ENCODE measurements around the gene KRTAP10-4. TPM values are rescaled to one million over a fixed set of nuclear protein-coding genes. Genes with fewer than 3 reads are reported as not detected.

Gene KRTAP10-4
- total and polyA plus RNA-seq, 2 experiments from 2014 or later, result not detected

DNA sequence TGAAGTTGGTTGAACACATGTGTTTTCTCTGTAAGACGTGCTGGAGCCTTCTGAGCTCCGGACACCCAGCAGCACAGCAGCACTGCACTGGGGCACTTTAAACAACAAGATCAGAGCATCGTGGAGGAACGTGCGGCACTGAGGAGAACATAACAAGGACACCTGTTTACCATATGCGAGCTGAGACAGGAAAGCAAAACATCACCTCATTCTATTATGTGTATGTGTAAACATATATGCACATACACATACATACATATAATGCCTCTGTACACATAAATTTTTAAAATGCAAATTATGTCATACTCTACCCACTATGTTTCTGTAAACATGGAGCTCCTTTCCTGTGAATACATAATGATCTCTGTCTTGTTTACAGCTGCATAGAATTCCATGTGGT lies 22.0 kb downstream of the KRTAP10-4 start (continued):
- TF ChIP-seq, protein P1, sequence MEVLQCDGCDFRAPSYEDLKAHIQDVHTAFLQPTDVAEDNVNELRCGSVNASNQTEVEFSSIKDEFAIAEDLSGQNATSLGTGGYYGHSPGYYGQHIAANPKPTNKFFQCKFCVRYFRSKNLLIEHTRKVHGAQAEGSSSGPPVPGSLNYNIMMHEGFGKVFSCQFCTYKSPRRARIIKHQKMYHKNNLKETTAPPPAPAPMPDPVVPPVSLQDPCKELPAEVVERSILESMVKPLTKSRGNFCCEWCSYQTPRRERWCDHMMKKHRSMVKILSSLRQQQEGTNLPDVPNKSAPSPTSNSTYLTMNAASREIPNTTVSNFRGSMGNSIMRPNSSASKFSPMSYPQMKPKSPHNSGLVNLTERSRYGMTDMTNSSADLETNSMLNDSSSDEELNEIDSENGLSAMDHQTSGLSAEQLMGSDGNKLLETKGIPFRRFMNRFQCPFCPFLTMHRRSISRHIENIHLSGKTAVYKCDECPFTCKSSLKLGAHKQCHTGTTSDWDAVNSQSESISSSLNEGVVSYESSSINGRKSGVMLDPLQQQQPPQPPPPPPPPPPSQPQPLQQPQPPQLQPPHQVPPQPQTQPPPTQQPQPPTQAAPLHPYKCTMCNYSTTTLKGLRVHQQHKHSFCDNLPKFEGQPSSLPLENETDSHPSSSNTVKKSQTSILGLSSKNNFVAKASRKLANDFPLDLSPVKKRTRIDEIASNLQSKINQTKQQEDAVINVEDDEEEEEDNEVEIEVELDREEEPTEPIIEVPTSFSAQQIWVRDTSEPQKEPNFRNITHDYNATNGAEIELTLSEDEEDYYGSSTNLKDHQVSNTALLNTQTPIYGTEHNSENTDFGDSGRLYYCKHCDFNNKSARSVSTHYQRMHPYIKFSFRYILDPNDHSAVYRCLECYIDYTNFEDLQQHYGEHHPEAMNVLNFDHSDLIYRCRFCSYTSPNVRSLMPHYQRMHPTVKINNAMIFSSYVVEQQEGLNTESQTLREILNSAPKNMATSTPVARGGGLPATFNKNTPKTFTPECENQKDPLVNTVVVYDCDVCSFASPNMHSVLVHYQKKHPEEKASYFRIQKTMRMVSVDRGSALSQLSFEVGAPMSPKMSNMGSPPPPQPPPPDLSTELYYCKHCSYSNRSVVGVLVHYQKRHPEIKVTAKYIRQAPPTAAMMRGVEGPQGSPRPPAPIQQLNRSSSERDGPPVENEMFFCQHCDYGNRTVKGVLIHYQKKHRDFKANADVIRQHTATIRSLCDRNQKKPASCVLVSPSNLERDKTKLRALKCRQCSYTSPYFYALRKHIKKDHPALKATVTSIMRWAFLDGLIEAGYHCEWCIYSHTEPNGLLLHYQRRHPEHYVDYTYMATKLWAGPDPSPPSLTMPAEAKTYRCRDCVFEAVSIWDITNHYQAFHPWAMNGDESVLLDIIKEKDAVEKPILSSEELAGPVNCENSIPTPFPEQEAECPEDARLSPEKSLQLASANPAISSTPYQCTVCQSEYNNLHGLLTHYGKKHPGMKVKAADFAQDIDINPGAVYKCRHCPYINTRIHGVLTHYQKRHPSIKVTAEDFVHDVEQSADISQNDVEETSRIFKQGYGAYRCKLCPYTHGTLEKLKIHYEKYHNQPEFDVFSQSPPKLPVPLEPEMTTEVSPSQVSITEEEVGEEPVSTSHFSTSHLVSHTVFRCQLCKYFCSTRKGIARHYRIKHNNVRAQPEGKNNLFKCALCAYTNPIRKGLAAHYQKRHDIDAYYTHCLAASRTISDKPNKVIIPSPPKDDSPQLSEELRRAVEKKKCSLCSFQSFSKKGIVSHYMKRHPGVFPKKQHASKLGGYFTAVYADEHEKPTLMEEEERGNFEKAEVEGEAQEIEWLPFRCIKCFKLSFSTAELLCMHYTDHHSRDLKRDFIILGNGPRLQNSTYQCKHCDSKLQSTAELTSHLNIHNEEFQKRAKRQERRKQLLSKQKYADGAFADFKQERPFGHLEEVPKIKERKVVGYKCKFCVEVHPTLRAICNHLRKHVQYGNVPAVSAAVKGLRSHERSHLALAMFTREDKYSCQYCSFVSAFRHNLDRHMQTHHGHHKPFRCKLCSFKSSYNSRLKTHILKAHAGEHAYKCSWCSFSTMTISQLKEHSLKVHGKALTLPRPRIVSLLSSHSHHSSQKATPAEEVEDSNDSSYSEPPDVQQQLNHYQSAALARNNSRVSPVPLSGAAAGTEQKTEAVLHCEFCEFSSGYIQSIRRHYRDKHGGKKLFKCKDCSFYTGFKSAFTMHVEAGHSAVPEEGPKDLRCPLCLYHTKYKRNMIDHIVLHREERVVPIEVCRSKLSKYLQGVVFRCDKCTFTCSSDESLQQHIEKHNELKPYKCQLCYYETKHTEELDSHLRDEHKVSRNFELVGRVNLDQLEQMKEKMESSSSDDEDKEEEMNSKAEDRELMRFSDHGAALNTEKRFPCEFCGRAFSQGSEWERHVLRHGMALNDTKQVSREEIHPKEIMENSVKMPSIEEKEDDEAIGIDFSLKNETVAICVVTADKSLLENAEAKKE (CRISPR knock-in tag; IDR thresholded peaks at IDR 0.05), result no peak
- TF ChIP-seq ZNF114 (CRISPR knock-in tag; IDR thresholded peaks at IDR 0.05) (no peak), JUNB (IDR thresholded peaks at IDR 0.05; ENCODE audit: unreplicated experiment) (no peak)
- TF ChIP-seq, protein P2, sequence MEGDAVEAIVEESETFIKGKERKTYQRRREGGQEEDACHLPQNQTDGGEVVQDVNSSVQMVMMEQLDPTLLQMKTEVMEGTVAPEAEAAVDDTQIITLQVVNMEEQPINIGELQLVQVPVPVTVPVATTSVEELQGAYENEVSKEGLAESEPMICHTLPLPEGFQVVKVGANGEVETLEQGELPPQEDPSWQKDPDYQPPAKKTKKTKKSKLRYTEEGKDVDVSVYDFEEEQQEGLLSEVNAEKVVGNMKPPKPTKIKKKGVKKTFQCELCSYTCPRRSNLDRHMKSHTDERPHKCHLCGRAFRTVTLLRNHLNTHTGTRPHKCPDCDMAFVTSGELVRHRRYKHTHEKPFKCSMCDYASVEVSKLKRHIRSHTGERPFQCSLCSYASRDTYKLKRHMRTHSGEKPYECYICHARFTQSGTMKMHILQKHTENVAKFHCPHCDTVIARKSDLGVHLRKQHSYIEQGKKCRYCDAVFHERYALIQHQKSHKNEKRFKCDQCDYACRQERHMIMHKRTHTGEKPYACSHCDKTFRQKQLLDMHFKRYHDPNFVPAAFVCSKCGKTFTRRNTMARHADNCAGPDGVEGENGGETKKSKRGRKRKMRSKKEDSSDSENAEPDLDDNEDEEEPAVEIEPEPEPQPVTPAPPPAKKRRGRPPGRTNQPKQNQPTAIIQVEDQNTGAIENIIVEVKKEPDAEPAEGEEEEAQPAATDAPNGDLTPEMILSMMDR (conservative IDR thresholded peaks at IDR 0.05; ENCODE audit: low read depth in 2 of 2), result no peak

DNA sequence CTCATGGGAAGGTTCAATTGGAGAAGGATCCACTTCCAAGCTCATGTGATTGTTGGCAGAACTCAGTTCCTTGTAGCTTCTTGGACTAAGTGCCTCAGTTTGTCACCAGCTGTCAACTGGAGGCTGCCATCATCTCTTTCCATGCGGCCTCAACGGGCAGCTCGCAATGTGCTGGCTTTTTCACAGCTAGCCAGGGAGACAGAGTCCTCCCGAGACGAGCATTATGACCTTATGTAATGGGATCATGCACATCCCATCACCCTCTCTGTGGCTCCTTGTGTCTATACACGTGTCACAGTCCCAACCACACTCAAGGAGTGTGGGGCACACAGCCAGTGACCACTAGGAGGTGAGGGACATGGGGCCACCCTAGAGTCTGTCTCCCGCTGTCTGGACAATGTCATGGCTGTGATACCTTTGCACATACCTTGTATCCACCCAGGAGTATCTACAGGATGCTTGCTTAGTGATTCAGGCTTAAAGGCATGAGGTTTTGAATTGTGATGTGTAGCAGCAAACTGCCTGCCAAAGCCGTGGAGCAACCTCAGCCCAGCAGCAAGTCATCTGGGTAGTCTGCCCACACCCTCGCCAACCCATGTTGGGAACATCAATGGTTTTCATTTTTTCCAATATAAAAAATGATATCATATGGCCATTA lies 22.7 kb downstream of the KRTAP10-4 start:
- ATAC-seq, result no peak
- H3K4me3 Mint-ChIP-seq, result no peak overlapping the region
- no peak for TF ChIP-seq CREB1 (CRISPR knock-in tag; IDR thresholded peaks at IDR 0.05; ENCODE audit: low read depth)
- TF ChIP-seq STAT1 (IDR thresholded peaks at IDR 0.05; ENCODE audit: unreplicated experiment), result no peak
- TF ChIP-seq, protein P2 (conservative IDR thresholded peaks at IDR 0.05; ENCODE audit: low read depth in 2 of 2), result no peak
- TF ChIP-seq, protein P3, sequence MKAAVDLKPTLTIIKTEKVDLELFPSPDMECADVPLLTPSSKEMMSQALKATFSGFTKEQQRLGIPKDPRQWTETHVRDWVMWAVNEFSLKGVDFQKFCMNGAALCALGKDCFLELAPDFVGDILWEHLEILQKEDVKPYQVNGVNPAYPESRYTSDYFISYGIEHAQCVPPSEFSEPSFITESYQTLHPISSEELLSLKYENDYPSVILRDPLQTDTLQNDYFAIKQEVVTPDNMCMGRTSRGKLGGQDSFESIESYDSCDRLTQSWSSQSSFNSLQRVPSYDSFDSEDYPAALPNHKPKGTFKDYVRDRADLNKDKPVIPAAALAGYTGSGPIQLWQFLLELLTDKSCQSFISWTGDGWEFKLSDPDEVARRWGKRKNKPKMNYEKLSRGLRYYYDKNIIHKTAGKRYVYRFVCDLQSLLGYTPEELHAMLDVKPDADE (IDR thresholded peaks at IDR 0.05), result no peak
- no peak for TF ChIP-seq POLR2AphosphoS5 (IDR thresholded peaks at IDR 0.05; ENCODE audit: low read depth)
- no peak for TF ChIP-seq EZH2phosphoT487 (IDR thresholded peaks at IDR 0.05; ENCODE audit: unreplicated experiment)

More for the DNA sequence above, 22.7 kb downstream of the KRTAP10-4 start:
- Histone ChIP-seq H3K27ac (ENCODE audit: low read depth) (no peak overlapping the region), H3K79me2 (replicated peaks; ENCODE audit: insufficient read depth) (no peaks in the 10 kb centered on the region), H2AFZ (no peak overlapping the region; the same call in 1 of the 2 replicates), H4K20me1 (replicated peaks; ENCODE audit: insufficient read depth) (no peaks in the 10 kb centered on the region), H3K9me2 (ENCODE audit: insufficient read depth) (no peaks in the 10 kb centered on the region), H3F3A (replicated peaks; ENCODE audit: low read depth) (0 out of 2 replicates have a peak, but pooled peaks cover 4% of the 10 kb centered on the region), H3K27me3 (ENCODE audit: insufficient read depth) (no peaks in the 10 kb centered on the region), H3K36me3 (ENCODE audit: insufficient read depth) (no peaks in the 10 kb centered on the region), H3K4me2 (no peak overlapping the region), H3K4me3 (no peak overlapping the region), H3K4me1 (ENCODE audit: insufficient read depth) (peaks cover 20% of the 10 kb centered on the region)
- no peak overlapping the region for H3K27ac Mint-ChIP-seq
- no peak for DNase-seq (ENCODE audit: low spot score)
- peaks cover 36% of the 10 kb centered on the region for H3K4me1 Mint-ChIP-seq
- H3K27me3 Mint-ChIP-seq (ENCODE audit: insufficient read depth, low read depth, poor library complexity), result peaks cover 6% of the 10 kb centered on the region
- no peaks in the 10 kb centered on the region for H3K36me3 Mint-ChIP-seq (ENCODE audit: low read depth)
- H3K9me3 Mint-ChIP-seq, result peaks cover 5% of the 10 kb centered on the region; the same call in 1 of the 3 replicates

All from GM23338 (cell line).